GM18868 (cell line): ENCODE data around the gene DNAH8.

ENCODE experiments used
- ATAC-seq: cut with Tn5 transposase; IDR thresholded peaks from one replicate; pipeline ENCODE4 v1.9.1; 2021; ENCODE audit warnings: mild to moderate bottlenecking, moderate library complexity; ENCODE audit not compliant: unreplicated experiment

The DNAH8 gene

DNA sequence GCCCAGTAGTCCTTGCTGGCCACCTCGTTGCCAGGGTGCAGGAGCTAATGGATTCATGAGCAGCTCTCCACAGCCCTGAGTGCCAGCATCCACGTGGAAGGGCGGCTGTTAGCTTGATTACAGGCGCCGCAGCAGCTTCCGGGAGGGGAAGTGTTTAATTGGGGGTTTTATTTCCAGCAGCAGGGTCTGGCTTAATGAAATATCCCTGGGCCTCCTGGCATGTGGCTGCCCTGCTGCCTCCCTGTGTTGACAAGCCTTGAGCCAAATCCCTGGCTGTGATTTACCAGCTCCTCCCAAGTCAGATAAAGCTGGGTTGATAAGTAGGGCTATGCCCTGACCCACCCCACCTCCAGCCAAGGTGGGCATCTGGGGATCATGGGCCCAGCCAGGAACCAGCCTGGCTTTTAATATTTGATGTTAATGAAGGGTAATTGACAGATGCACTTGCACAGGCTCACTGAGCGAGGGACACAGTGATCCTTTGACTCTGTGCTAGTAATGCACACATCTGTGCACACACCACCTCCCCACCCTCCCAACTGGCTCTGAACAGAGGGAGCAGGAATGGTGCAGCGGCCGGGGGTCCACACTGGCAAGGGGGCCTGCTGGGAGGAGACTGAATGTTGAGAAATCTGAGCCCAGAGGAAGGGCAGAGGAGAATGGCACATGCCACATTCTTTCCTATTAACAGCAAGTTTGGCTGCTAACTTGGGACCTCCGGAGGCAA lies 347.1 kb downstream of the DNAH8 start:
- no peak for ATAC-seq

DNA sequence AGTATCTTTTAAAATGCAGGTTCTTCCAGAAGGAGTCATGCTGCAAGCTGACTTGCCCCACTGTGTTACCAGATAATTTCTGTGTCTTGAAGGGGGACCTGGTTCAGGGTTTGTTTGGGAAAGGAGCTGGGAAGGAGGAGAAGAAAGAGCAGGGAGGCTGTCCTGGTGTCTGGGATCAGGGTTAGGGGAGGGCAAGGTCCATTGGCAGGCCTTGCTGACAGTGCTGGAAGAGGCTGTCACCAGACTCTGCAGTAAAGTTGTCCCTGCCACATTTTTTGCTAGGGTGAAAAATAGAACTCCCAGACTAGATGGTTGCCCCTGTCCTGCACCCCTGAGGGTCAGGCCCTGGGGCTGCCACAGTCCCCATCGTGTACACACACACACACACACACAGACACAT lies 348.4 kb downstream of the DNAH8 start:
- ATAC-seq = no peak

DNA sequence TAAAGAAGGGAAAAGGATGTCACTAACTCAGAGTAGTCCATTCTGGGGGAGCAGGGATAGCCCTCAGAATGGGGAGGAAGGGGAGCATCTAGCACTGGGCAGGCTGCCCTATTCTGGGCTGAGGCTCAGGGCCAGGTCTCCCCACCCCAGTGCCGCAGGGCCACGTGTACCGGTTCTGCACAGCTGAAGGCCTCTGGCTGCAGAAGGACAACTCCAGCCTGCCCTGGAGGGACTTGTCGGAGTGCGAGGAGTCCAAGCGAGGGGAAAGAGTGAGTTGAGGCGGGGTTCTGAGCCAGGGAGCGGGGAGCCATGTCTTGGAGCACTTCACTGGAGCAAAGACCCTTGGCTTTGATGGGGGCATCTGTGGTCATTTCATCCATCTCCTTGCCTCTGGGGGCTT lies 350.4 kb downstream of the DNAH8 start:
- no peak for ATAC-seq

DNA sequence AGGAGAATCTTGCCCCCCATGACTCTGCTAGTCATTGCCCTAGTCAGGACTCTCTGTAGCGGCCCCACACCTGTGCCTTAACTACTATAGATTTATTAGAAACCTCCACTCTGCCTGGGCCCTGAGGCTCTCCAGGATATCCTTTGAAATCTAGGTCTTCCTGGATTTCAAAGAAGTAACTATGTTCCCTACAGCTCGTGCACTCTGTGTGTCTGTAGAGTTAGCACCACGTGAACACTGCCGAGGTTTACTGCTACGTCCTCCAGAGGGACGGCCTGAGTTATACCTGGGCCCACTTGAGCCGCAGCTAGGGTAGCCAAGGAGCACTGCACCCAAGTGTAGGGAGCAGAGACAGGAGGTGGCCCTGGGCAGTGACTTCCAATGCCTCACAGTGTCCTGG lies 353.3 kb downstream of the DNAH8 start:
- no peak for ATAC-seq

DNA sequence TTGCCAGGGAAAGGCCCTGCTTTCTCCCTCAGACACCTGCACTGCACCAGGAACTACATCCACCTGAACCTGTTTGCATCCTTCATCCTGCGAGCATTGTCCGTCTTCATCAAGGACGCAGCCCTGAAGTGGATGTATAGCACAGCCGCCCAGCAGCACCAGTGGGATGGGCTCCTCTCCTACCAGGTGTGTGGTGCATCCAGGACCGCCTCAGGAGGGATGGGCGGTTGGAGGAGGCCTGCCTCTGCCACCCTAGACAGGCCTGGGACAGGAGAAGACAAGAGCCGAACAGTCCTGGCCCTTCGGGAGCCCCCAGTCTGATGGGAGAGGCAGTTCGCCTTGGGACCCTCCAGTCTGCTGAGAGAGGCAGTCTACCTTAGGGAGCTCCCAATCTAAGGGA lies 357.7 kb downstream of the DNAH8 start:
- no peak for ATAC-seq

DNA sequence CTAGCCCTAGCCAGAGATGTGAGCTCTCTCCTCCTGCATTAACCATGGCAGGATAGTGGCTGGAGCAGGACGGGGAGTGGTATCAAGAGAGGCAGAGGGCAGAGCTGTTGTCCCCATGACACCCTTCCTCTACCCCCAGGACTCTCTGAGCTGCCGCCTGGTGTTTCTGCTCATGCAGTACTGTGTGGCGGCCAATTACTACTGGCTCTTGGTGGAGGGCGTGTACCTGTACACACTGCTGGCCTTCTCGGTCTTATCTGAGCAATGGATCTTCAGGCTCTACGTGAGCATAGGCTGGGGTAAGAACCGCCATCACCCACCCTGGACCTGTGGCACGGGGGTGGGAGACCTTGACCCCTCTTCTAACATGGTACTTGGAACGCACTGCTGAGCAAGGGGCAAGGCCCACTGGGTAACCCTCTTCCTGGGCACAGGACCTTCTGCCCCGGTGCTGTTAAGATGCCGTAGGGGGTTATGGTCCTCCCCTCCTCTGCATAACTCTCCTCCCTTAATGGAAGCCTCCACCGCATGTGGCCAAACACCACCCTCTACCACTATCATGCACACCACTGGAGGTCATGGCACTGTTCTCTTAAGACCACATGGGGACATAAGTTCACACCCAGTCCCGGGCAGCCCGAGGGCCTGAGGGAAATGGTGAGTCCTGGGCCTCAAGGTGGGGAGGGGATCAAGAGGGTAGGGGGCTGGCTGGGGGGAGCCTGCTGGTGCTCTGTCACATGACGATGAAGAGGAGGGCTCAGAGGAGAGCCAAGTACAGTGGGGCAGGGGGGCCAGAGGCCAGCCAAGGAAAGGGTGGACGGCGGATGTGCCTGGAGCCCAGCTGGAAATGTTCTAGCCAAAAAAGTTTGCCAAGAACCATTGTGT lies 358.6 kb downstream of the DNAH8 start:
- ATAC-seq = no peak

DNA sequence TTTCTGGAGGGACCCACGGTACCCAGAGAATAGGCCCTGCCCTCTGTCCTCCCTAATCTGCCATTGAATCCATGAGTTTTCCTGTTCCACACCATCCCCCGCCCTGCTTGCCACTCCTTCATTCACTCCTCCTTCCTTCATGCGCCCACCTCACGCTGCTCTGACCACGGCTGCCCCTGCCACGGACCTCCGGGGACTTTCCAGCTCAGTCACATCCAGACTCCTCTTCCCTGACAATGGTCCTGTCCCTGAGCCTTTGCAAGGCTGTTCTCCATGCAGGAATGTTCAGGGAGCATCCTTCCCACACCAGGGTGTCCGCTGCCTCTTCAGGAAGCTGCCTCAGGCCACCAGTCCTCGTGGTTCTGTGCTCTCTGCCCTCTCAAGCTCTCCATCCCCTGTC lies 359.4 kb downstream of the DNAH8 start:
- no peak for ATAC-seq

DNA sequence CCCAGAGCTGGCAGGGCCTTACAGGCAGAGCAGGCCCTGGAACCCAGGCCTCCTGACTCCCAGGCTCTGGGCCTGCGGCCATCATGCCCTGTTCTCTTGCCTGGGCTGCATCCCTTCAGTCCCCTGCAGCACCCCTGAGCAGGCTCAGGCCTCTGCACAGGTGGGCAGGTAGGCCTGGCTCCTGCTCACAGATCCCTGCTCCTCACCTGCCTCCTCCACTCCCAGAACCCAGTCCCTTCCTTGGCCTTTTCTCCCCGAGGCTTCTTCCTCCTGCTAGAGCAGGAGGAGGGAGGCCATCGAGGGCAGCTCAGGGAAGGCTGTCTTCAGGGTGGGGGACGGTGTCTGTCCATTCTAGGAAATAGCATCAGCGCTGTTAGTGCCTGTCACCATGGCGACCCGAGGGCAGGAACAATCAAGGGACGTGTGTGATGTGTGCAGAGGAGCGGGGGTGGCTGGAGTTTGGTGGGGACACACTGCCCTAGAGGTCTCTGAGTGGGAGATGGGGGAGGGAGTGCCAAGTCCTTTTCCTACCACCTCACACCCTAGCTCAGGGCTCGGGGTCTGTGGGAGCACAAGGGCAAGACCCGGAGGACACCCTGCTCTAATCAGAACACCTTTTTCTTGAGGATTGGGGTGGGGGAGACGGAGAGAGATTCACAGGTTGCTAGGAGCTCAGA lies 360.0 kb downstream of the DNAH8 start:
- ATAC-seq = no peak

DNA sequence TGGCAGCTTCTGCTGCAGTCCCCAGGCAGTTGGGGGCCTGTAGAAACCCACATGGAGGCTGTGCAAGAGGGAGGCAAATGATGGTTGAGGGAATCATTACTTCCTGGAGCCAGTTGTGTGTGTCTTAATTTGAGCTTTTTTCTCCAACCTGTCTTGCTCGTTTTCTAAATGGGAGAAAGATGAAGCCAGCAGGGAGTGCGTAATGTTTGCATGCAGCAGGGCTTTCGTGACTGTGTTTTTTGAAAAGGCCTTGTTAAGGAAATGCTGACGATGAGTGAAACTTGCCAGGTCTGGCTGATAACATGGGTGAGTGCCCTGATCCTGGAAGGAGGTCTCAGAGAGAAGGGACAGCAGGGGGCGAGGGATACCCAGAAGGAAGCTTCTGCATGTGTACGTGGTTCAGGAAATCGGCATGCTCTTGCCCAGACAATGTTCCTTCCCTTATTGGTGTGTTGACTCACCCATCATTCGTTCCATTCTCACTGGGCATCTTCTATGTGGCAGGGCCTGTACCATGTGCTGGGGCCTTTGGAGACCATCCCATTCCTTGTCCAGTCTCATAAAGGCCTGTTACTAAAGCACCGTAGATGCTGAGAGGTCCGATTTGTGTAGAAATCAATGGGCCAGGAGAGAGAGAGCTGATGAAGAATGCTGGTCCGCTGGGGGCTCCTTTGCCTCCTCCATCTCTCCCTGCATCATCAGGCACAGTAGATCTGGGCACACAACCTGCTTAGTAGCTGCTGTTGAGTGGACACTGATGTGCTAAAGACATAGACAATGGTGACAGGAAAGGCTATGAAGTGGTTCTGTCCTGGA lies 360.9 kb downstream of the DNAH8 start:
- no peak for ATAC-seq

DNA sequence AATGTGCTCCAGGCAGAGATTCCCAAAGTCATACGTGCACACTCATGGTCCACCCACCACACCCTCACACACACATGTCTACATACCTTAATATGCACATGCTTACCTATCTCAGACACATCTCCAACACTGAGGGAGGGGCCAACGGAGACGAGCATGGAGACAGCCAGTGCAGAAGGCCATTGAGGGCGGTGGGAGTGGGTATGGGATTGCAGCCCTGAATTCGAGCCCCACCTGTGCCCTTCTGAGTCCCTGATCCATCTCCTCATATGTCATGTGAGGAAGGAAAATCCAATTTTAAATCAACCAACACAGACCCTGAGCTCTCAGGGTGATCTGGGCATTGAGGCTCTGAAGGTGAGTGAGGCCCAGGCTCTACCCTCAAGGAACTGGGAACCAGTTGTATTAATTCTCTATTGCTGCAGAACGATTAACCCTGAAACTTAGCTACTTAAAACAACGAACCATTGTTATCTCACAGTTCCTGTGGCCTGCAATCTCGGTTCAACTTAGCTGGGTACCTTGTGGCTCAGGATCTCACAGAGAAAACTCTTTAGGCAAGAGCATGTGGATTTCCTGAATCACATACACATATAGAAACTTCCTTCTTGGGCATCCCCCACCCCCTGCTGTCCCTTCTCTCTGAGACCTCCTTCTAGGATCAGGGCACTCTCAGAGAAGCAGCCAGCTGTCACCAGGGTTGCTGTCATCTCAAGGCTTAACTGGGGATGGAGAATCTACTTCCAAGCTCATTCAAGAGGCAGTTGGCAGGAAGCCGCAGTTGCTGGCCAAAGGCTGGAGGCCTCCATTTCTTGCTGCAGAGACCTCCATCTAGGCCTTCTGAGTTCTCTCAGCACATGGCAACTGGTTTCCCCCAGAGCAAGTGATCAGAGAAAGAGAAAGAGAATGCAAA lies 361.8 kb downstream of the DNAH8 start:
- ATAC-seq = peak; percentile 48

DNA sequence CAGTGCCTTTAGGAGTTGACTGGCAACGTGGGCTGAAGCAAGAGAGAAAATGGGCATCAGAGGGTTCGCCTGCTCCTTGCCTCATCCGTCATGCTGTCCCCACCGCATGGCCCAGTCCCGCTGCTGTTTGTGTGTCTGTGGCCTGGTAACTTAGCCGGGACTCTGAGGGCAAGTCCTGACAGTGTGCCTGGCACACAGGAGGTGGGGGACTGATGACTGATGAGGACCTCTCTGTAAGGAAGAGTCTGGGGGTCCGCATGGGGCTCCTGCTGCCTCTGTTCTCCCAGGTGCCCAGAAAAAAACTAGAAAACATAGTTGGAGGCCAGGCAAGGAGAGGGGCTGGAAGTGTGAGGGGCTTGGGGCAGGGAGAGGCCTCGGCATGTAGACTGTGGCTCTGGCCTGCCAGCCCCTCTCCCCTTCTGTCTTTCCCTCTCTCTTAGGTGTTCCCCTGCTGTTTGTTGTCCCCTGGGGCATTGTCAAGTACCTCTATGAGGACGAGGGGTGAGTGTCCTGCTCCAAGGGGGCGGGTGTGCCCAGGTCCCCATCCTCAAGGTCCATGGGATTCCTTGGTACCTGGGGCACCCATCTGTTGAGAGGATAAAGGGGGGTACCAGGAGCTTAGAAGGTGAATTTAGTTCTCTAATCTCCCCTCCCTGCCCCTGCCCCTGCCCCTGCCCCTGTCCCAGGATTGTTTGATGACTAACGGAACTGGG lies 362.9 kb downstream of the DNAH8 start:
- ATAC-seq = no peak

DNA sequence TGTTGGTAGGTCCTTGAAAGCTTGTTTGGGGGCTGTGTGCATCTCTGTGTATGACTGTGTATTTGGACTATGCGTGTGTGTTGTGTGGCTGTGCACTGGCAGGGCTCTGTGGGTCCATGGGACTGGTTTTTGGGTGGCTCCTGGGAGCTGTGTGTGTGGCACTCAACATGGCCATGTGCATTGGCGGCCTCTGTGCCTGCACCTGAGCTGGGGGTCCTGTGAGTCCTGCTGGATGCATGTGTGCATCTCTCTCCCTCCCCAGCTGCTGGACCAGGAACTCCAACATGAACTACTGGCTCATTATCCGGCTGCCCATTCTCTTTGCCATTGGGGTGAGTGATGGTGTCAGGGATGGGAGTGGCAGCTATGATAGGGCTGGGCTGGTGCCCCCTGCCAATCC lies 363.6 kb downstream of the DNAH8 start:
- ATAC-seq = no peak

DNA sequence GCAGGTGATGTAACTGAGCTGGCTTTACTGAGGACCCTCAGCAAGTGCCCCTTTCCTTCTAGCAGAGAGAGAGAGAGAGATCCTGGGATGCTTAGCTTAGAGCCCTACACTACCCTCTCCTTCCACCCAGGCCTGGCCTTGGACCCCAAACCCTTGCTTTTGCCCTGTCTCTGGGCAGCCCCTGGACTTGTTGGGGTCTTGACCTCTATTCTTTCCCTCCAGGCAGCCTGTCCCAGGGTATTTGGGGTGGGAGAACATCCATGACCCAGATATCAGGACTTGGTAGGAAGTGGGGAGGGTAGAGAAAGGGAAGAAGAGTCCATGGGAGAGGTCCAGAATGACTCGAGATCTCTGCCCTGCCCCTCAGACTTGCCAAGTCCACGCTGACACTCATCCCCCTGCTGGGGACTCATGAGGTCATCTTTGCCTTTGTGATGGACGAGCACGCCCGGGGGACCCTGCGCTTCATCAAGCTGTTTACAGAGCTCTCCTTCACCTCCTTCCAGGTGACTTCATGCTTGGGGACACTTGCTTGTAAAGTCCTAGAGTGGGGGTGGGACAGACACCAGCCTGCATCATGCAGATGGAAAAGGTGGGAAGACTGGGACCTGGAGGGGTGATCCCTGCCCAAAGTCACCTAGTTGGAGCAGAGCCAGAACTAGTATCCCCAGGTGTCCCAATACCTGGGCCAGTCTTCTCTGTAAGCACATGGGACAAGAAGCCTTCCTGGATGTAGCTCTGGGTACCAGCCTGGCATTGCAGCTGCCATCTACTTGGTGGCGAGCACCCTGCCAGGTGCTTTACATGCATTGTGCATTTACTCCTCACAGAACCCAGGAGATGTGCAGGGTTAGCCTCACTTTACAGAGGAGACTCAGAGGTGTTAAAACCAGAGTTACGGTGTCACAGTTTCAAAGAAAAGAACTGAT lies 364.4 kb downstream of the DNAH8 start:
- ATAC-seq = no peak
